ENCODE results near the gene CRLF1. TPM values are rescaled to one million over a fixed set of nuclear protein-coding genes. Genes with fewer than 3 reads are reported as not detected.

CRLF1 gene
- polyA plus RNA-seq, 1 experiment, result 2.6 TPM

DNA sequence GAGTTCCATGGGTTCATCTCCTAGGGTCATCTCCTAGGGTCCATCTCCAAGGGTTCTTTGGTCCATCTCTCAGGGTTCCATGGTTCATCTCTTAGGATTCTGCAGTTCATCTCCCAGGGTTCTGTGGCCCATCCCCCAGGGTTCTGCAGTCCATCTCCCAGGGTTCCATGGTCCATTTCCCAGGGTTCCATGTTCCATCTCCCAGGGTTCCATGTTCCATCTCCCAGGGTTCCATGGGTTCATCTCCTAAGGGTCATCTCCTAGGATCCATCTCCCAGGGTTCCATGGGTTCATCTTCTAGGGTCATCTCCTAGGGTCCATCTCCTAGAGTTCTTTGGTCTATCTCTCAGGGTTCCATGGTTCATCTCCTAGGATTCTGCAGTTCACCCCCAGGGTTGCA, 11.0 kb upstream of the CRLF1 start:
- CTCF ChIA-PET, result no interaction called here
- POLR2A ChIA-PET, result no interaction called here
- no peak for DNase-seq (ENCODE audit: low read depth, low spot score)

DNA sequence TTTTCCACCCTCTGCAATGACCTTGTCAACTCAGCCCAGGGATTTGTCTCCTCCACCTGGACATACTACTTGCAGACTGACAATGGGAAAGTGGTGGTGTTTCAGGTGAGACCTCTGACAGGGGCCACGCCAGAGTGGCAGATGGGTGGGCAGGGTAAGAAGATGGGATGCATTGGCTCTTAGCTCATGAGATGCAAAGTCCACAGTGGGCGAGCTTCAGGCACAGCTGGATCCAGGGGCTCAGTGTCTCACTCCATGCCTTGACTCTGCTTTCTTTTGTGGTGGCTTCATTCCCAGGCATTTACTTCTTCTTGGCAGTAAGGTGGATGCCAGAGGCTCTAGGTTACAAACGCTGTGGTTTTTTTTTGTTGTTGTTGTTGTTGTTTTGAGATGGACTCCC, 9.4 kb upstream of the CRLF1 start:
- TF ChIP-seq, protein P1, sequence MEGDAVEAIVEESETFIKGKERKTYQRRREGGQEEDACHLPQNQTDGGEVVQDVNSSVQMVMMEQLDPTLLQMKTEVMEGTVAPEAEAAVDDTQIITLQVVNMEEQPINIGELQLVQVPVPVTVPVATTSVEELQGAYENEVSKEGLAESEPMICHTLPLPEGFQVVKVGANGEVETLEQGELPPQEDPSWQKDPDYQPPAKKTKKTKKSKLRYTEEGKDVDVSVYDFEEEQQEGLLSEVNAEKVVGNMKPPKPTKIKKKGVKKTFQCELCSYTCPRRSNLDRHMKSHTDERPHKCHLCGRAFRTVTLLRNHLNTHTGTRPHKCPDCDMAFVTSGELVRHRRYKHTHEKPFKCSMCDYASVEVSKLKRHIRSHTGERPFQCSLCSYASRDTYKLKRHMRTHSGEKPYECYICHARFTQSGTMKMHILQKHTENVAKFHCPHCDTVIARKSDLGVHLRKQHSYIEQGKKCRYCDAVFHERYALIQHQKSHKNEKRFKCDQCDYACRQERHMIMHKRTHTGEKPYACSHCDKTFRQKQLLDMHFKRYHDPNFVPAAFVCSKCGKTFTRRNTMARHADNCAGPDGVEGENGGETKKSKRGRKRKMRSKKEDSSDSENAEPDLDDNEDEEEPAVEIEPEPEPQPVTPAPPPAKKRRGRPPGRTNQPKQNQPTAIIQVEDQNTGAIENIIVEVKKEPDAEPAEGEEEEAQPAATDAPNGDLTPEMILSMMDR (IDR thresholded peaks at IDR 0.05; ENCODE audit: low read depth, low read length), result no peak
- no peak for DNase-seq (ENCODE audit: low read depth, low spot score)
- peaks cover 43% of the 10 kb centered on the region for H3K27me3 ChIP-seq (ENCODE audit: control insufficient read depth, insufficient read depth, low read length)
- H3K27ac ChIP-seq (ENCODE audit: low read depth, low read length), result no peak overlapping the region
- H3K9me3 ChIP-seq (ENCODE audit: control insufficient read depth, insufficient read depth, low read length), result peaks cover 9% of the 10 kb centered on the region
- ChIA-PET POLR2A (interaction anchor here (0.6 kb wide), 1 partner anchor 11 kb away, joined by 3 read pairs; no protein-coding TSS in a partner anchor), CTCF (no interaction called here)
- H3K4me3 ChIP-seq (ENCODE audit: low read depth, low read length), result no peak overlapping the region

More for the DNA sequence above, 11.0 kb upstream of the CRLF1 start:
- Histone ChIP-seq H3K27ac (ENCODE audit: low read depth, low read length) (no peak overlapping the region), H3K9me3 (ENCODE audit: control insufficient read depth, insufficient read depth, low read length) (peaks cover 9% of the 10 kb centered on the region), H3K27me3 (ENCODE audit: control insufficient read depth, insufficient read depth, low read length) (peaks cover 30% of the 10 kb centered on the region), H3K4me3 (ENCODE audit: low read depth, low read length) (no peak overlapping the region)
- TF ChIP-seq, protein P1 (IDR thresholded peaks at IDR 0.05; ENCODE audit: low read depth, low read length), result no peak

DNA sequence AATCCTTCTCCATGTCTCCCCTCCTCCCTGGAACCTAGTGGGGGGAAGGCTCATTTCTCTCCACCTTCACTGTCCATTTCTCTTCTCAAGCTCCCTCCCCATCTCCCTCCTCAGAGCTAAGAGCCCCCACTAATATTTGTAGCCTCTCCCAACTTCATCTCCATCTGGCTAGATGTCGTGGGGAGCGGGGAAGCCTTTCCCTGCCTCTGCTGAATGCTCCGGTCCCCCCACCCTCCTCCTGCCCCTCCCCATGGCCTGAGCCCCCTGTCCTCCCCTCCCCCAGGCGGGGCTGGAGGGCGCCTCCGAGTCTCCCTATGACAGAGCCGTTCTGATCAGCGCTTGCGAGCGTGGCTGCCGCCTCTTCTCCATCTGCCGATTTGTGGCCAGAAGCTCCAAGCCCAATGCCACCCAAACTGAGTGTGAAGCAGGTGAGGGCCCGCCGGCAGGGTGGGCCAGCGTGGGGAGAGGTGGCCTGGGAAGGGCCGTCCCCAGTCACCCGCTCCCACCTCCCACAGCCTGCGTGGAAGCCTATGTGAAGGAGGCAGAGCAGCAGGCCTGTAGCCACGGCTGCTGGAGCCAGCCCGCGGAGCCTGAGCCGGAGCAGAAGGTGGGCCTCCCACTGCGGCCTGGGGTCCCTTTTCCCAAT, 7.1 kb upstream of the CRLF1 start:
- no peak overlapping the region for H3K27ac ChIP-seq (ENCODE audit: low read depth, low read length)
- H3K4me3 ChIP-seq (ENCODE audit: low read depth, low read length), result no peak overlapping the region
- ChIA-PET POLR2A (no interaction called here), CTCF (no interaction called here)
- no peak for DNase-seq (ENCODE audit: low read depth, low spot score)
- peaks cover 64% of the 10 kb centered on the region for H3K27me3 ChIP-seq (ENCODE audit: control insufficient read depth, insufficient read depth, low read length)
- peaks cover 9% of the 10 kb centered on the region for H3K9me3 ChIP-seq (ENCODE audit: control insufficient read depth, insufficient read depth, low read length)
- TF ChIP-seq, protein P1 (IDR thresholded peaks at IDR 0.05; ENCODE audit: low read depth, low read length), result no peak

DNA sequence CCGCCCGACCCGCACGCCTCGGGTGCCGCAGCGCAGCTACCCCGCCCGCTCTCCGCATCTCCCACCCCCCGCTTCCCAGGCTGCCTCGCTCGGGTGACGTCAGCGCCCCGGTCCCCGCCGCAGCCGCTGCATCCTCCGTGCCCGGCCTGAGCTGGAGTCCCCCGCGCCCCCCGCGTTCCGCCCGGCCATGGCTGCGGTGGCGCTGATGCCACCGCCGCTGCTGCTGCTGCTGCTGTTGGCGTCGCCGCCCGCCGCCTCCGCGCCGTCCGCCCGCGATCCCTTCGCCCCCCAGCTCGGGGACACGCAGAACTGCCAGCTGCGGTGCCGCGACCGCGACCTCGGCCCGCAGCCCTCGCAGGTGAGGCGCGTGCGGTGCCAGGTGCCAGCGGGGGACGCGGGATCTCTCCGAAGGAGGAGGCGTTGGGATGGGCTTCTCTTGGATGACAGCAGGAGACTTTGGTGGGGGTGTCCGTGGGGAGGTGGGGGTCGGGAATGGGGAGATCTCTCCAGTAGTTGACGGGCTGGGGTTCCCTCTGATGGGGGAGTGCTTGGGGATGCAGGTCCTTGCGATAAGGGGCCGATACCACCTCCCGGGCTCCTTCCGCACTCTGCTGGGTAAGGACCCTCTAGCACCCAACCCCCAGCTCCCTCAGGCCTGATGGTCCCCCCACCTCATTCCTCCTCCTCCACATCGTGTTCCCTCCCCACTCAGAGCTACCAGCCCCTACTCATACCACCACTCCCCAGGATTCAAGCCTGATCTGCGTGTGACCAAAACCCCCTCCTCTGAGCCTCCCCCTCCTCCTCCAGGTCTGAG, 6.4 kb upstream of the CRLF1 start, which contains the start of gene TMEM59L:
Gene TMEM59L (plus strand): TSS at position 99 of the 817 bp plus-strand sequence. CDS start 89 bp downstream, at position 188.
- H3K27ac ChIP-seq (ENCODE audit: low read depth, low read length), result no peak within 1 kb of the TSS
- peak within 1 kb of the TSS; percentile 57 for H3K4me3 ChIP-seq (ENCODE audit: low read depth, low read length)
- TF ChIP-seq, protein P1 (IDR thresholded peaks at IDR 0.05; ENCODE audit: low read depth, low read length), result no peak
- POLR2A ChIA-PET, result interaction anchor here (0.7 kb wide), 1 partner anchor 426 kb away, joined by 10 read pairs; no protein-coding TSS in a partner anchor
- peaks cover 71% of the 10 kb centered on the region for H3K27me3 ChIP-seq (ENCODE audit: control insufficient read depth, insufficient read depth, low read length)
- CTCF ChIA-PET, result interaction anchor here (1.2 kb wide), 1 partner anchor 234 kb away, joined by 4 read pairs; no protein-coding TSS in a partner anchor
- H3K9me3 ChIP-seq (ENCODE audit: control insufficient read depth, insufficient read depth, low read length), result peaks cover 9% of the 10 kb centered on the region
- no peak for DNase-seq (ENCODE audit: low read depth, low spot score)
